Left kidney (tissue), 2 donors: ENCODE data around the gene PLXDC1. TPM values are rescaled to one million over a fixed set of nuclear protein-coding genes. Genes with fewer than 3 reads are reported as not detected.

Experiments
- DNase-seq: peaks from one replicate; pipeline ENCODE4 v3.0.0-alpha.2; 2013
- polyA plus RNA-seq: library from polyadenylated mRNA; unstranded; fragments of 120-200 nt; gene quantifications from one replicate; pipeline ENCODE4 v1.2.1, GENCODE V29; 2013; ENCODE audit not compliant: insufficient read length

PLXDC1 gene
- polyA plus RNA-seq, 1 donor: 5.9 TPM

DNA sequence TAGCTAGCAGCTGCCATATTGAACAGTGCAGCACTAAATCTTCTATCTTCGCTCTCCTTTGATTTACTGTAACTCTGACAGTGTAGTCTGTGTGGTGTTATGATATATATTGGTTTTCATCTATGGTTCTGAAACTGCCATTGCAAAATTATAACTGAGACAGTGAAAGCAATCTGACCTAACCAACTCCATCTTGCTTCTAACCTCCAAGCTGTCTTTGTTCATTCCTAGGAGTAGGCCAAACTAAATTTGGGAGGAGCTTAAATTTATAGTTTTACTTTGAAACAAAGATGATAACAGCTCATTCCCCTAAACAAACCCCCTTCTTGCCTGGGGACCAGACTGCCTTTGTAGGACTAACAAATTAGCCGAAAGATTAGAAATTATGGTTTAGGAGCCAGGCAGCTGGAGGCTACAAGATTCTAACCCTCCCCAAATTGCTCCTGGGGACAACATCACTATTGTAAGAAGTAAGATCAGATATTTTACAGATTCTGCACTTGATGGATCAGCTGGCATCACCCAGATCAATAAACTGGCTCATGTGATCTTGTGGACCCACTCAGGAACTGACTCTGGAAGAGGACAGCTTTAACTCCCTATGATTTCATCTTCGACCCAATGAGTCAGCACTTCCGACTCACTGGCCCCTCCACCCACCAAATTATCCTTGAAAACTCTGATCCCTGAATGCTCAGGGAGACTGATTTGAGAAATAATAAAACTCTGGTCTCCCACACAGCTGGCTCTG, 137.2 kb downstream of the PLXDC1 start:
- DNase-seq: no peak

Other genes starting within 250 kb of the PLXDC1 start
- not detected for gene FBXO47, start 184.2 kb downstream of the PLXDC1 start, polyA plus RNA-seq
- gene ARL5C, start 14.5 kb upstream of the PLXDC1 start, polyA plus RNA-seq: 0.22 TPM
- 12.2 TPM for gene CACNB1, start 46.0 kb upstream of the PLXDC1 start, polyA plus RNA-seq
- 1,651 TPM for gene RPL19, start 48.6 kb upstream of the PLXDC1 start, polyA plus RNA-seq
- gene STAC2, start 74.3 kb upstream of the PLXDC1 start, polyA plus RNA-seq: 3.5 TPM
- 16.8 TPM for gene FBXL20, start 250.0 kb upstream of the PLXDC1 start, polyA plus RNA-seq